ENCODE results near the gene ELK1. TPM values are rescaled to one million over a fixed set of nuclear protein-coding genes. Genes with fewer than 3 reads are reported as not detected.

ELK1 gene
- total RNA-seq, 1 donor from 2014 or later, result 40.9 TPM

DNA sequence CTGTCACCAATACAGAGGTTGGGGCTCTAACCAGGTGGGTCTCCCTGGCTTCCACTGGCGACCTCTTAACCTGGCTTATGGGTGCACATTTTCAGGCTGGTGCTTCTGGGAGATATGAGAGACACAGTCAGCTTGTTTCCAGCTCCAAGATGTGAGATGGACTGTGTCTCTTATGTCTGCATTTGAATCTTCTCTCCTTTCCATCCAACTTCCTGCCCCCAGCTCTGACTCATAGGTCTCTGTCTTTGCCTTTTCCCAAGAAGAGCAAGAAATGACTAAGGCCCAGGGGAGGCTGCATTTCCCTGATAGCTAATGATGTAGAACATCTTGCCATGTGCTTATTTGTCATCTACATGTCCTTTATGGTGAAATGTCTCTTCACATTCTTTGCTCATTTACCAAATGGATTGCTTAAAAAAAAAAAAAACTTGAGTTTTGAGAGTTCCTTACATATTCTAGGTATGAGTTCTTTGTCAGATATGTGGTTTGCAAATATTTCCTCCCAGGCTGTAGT lies 11.8 kb upstream of the ELK1 start:
- peak; percentile 46 for DNase-seq (ENCODE audit: extremely low spot score, unreplicated experiment)
- Mint-ChIP-seq H3K27ac (ENCODE audit: unreplicated experiment) (no peak overlapping the region), H3K4me3 (ENCODE audit: unreplicated experiment) (no peak overlapping the region), H3K9me3 (ENCODE audit: unreplicated experiment) (peaks cover 7% of the 10 kb centered on the region), H3K27me3 (ENCODE audit: unreplicated experiment) (no peaks in the 10 kb centered on the region), H3K36me3 (ENCODE audit: unreplicated experiment) (no peaks in the 10 kb centered on the region), H3K4me1 (ENCODE audit: unreplicated experiment) (peaks cover 13% of the 10 kb centered on the region)
- TF ChIP-seq, protein P1, sequence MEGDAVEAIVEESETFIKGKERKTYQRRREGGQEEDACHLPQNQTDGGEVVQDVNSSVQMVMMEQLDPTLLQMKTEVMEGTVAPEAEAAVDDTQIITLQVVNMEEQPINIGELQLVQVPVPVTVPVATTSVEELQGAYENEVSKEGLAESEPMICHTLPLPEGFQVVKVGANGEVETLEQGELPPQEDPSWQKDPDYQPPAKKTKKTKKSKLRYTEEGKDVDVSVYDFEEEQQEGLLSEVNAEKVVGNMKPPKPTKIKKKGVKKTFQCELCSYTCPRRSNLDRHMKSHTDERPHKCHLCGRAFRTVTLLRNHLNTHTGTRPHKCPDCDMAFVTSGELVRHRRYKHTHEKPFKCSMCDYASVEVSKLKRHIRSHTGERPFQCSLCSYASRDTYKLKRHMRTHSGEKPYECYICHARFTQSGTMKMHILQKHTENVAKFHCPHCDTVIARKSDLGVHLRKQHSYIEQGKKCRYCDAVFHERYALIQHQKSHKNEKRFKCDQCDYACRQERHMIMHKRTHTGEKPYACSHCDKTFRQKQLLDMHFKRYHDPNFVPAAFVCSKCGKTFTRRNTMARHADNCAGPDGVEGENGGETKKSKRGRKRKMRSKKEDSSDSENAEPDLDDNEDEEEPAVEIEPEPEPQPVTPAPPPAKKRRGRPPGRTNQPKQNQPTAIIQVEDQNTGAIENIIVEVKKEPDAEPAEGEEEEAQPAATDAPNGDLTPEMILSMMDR (IDR thresholded peaks at IDR 0.05), result no peak

DNA sequence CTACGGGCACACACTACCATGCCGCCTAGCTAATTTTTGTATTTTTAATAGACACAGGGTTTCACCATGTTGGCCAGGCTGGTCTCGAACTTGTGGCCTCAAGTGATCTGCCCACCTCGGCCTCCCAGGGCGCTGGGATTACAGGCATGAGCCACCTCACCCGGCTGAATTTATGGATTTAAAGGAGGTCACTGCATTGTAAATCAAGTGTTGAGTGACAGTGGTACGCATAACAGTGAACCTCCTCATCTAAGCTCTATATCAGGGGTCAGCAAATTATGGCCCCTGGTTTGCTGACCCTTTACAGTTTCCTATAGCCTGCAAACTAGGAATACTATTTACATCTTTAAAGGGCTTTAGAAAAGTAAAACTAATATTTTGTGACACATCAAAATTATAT lies 11.2 kb upstream of the ELK1 start:
- TF ChIP-seq, protein P1 (IDR thresholded peaks at IDR 0.05), result no peak

DNA sequence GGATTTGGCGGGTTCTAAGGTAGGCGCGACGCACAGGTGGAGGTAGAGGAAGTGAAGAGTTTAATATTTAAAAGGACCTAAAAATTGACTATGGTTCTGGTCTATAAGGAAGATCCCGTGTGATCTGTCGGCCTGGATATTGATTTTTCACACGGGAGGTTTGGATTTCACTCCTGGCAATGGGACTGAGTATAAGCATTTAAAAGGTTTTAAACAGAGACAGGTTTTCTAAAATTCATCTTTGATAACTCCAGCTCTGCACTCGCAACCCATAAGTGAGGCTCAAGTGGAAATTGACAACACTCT lies 9.0 kb upstream of the ELK1 start:
- H3K36me3 Mint-ChIP-seq (ENCODE audit: unreplicated experiment), result peaks cover 8% of the 10 kb centered on the region
- H3K4me1 Mint-ChIP-seq (ENCODE audit: unreplicated experiment), result peaks cover 13% of the 10 kb centered on the region
- H3K9me3 Mint-ChIP-seq (ENCODE audit: unreplicated experiment), result peaks cover 7% of the 10 kb centered on the region
- peak overlapping the region; percentile 88 for H3K4me3 Mint-ChIP-seq (ENCODE audit: unreplicated experiment)
- no peak for DNase-seq (ENCODE audit: extremely low spot score, unreplicated experiment)
- H3K27me3 Mint-ChIP-seq (ENCODE audit: unreplicated experiment), result no peaks in the 10 kb centered on the region
- H3K27ac Mint-ChIP-seq (ENCODE audit: unreplicated experiment), result peak overlapping the region; percentile 99
- TF ChIP-seq, protein P1 (IDR thresholded peaks at IDR 0.05), result no peak

More for the DNA sequence above, 11.2 kb upstream of the ELK1 start:
- DNase-seq (ENCODE audit: extremely low spot score, unreplicated experiment), result peak; percentile 51
- Mint-ChIP-seq H3K27me3 (ENCODE audit: unreplicated experiment) (no peaks in the 10 kb centered on the region), H3K36me3 (ENCODE audit: unreplicated experiment) (no peaks in the 10 kb centered on the region), H3K27ac (ENCODE audit: unreplicated experiment) (no peak overlapping the region), H3K4me1 (ENCODE audit: unreplicated experiment) (peaks cover 13% of the 10 kb centered on the region), H3K4me3 (ENCODE audit: unreplicated experiment) (no peak overlapping the region), H3K9me3 (ENCODE audit: unreplicated experiment) (peaks cover 7% of the 10 kb centered on the region)

DNA sequence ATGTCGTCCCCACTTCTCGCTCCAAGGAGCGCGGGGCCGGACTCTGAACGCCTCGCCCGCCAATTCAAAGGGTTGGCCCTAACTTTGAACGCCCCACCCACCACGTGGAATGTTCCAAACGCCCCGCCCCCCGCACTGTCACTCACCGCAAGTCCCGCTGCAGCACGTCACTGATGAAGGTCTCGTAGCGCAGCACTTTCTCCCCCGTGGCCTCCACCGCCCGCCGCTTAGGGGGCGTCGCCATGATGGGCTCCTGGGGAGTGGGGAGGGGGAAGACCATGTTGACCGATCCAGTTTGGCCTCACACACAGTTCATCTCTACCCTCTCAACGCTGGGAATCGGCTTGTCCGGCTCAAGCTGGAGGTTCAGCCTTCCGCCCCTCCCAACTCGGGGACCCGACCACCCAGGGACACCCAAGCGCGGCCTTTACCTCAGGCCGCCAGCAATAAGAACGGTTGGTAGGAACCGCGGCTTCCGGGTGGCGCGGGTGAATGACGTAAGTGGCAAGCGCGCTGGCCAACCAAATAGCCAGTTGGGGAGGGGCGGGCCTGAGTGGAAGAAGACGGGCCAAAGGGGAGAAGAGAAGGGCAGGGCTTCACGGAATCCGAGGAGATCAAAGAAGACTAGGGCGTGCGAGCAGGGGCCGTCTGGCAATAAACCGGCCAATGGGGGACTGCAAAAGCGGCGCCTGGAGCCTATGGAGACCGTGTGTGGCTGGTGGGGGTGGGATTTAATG lies 8.5 kb upstream of the ELK1 start, which contains the start of gene UXT:
TSS of gene UXT (minus strand) at position 497 of the 737 bp plus-strand sequence. CDS start at position 244, 253 bp downstream.
- DNase-seq (ENCODE audit: extremely low spot score, unreplicated experiment), result peak; percentile 97
- peak within 1 kb of the TSS; percentile 99 for H3K27ac Mint-ChIP-seq (ENCODE audit: unreplicated experiment)
- peaks cover 13% of the 10 kb centered on the region for H3K4me1 Mint-ChIP-seq (ENCODE audit: unreplicated experiment)
- peak within 1 kb of the TSS; percentile 88 for H3K4me3 Mint-ChIP-seq (ENCODE audit: unreplicated experiment)
- H3K27me3 Mint-ChIP-seq (ENCODE audit: unreplicated experiment), result no peaks in the 10 kb centered on the region
- H3K9me3 Mint-ChIP-seq (ENCODE audit: unreplicated experiment), result peaks cover 7% of the 10 kb centered on the region
- peaks cover 8% of the 10 kb centered on the region for H3K36me3 Mint-ChIP-seq (ENCODE audit: unreplicated experiment)
- TF ChIP-seq, protein P1 (IDR thresholded peaks at IDR 0.05), result no peak

DNA sequence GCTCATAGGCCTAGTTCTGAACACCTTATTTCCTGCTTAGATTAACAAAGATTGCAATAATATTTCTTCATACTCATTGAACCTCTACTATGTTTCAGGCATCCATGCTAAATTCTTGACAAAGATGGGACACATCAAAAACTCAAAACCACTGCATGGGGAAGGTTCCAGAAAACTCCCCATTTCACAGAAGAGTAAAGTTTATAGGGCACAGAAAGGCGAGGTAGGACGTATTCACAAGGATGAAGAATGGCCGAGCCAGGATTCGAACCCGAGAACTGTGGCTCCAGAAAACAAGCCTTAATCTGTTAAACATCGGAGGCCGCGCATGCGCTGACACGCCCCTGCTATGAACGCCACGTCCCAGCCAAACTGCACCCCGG lies 7.9 kb upstream of the ELK1 start:
- peaks cover 8% of the 10 kb centered on the region for H3K36me3 Mint-ChIP-seq (ENCODE audit: unreplicated experiment)
- H3K27me3 Mint-ChIP-seq (ENCODE audit: unreplicated experiment), result no peaks in the 10 kb centered on the region
- H3K4me3 Mint-ChIP-seq (ENCODE audit: unreplicated experiment), result peak overlapping the region; percentile 88
- no peak for DNase-seq (ENCODE audit: extremely low spot score, unreplicated experiment)
- peaks cover 13% of the 10 kb centered on the region for H3K4me1 Mint-ChIP-seq (ENCODE audit: unreplicated experiment)
- peak overlapping the region; percentile 99 for H3K27ac Mint-ChIP-seq (ENCODE audit: unreplicated experiment)
- peaks cover 12% of the 10 kb centered on the region for H3K9me3 Mint-ChIP-seq (ENCODE audit: unreplicated experiment)
- TF ChIP-seq, protein P1 (IDR thresholded peaks at IDR 0.05), result no peak
